ENCODE results near the gene PPIA.
A peak's percentile ranks its signal among the peaks of the same experiment; 100 is the strongest.
"Not testable (repeated sequence)": the region's sequence is repeated elsewhere in the genome, so short reads cannot be mapped to it uniquely, and the experiment has no call there.

PPIA gene

DNA sequence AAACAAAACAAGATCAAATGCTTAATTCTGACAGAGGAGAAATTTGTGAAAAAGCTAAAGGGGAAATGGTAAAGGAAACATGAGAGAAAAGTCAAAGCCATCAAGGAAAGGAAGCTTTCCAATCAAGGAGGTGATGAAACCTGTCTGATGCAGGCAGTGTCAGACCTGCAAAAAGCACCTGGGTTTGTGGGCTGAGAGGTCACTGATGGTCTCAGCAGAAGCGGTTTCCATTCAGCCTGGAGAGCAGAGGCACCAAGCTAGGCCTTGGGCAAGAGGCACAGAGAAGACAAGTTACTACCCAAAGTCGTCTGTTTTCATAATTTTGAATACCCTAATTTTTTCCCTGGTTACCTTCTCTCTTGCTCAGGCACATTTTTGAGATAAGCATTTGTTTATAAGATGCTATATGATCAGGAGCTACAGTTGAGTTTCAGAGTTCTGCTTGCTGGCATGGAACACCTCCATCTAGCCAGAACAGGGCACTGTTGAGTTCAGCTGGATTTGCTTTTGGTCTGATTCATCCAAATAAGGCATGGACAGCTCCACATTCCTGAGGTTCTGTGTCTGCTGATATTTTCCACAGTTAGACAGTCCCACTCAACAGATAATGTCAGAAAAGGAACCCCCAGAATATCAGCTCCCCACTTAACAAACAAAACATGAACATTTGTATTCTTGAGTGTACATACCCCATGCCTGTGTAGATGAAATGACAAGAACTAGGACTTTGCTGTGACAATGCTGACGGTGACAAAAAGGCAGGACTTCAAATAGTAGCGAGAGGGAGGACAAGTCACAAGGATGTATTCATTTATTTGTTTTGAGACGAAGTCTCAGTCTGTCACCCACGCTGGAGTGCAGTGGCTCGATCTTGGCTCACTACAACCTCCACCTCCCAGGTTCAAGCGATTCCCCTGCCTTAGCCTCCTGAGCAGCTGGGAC lies 4.9 kb upstream of the PPIA start:
- DNase-seq: no peak

DNA sequence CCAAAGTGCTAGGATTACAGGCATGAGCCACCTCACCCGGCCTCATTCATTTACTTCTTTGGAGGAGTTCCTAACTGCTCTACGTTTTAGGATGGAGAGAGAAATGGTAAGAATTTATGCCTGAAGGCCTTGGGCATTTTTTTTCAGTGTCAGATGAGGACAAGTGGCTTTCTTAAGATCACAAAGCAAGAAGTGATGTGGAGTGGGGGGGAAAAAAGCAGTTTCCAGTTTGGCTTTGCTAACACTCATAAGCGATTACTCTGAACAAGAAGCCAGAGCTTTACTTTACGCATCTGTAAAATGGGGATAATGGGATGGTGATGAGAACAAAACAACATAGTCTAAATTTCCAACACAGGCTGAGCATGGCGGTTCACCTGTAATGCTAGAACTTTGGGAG lies 2.6 kb upstream of the PPIA start:
- DNase-seq: no peak

- no peak for DNase-seq
Observed at GRCh38 chr7:44794331-44794730, 2.1 kb upstream of the PPIA start.

GRCh38 chr7:44796034-44796503 lies 412 bp upstream of the PPIA start:
- no peak for DNase-seq

DNA sequence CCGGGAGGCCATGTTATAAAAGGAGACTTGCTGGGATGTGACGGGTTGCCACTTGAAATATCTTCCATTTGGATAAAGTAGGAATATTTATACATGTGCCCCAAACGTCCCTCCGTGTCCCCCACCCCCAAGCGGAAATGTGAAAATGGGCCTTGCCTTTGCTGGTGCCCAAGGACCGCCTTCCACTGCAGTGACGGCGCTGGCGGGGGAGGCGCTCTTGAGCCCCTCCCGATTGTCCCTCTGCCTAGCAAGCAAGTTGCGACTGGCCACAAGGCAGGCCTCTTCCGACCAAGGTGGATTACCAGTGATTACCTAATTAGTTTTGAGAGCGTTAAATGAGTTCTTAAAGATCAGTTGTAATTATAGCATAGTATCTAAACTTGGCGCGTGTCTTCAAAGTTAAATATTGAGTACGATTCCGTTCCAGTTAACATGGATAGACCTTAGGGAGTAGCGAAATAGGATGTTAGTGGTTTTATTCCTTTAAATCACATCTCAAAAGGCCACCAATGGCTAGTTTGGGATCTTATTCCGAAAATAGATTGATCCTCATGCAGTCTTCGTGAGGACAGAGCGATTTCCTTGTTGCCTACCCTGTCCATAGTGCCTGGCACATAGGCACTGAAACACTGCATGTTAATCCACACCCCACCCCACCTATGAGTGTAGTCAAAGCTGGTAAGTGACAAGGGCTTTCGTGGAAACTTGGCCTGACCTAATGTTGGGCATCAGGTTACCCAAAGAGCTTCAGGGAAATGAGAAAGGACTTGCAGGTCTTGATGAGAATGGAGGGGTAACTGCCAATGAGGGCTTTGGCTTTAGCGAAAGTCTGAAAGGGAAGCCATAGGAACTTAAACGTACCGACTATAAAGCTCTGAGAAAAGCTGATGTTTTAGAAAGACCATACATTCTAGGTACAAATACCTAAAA lies 1.1 kb downstream of the PPIA start:
- DNase-seq: peak; percentile 52

DNA sequence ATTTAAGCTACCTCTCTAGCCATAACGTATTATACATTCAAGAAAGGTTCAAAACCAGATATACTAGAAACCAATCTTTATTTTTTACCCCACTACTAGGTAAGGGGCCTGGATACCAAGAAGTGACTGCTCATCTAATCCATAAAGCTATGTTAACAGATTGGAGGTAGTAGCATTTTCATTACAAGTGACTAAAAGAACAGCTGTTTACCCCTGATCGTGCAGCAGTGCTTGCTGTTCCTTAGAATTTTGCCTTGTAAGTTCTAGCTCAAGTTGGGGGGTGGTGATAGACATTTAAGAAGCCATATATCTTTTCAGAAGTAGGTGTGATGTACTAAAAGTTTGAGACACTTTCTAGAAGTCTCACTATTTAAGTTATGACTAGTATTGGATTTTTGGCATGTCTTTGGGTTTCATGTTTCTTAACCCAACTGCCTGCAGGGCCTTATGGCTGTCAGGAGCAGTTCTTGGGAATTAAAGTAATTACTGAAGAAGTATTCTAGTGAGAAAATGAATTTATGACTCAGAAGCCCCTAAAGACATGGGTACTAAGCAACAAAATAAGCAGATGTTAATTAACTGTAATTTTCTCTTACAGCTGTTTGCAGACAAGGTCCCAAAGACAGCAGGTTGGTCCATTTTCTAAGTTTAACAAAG lies 2.3 kb downstream of the PPIA start:
- no peak for DNase-seq

GRCh38 chr7:44799939-44800338 lies 3.5 kb downstream of the PPIA start:
- no peak for DNase-seq

DNA sequence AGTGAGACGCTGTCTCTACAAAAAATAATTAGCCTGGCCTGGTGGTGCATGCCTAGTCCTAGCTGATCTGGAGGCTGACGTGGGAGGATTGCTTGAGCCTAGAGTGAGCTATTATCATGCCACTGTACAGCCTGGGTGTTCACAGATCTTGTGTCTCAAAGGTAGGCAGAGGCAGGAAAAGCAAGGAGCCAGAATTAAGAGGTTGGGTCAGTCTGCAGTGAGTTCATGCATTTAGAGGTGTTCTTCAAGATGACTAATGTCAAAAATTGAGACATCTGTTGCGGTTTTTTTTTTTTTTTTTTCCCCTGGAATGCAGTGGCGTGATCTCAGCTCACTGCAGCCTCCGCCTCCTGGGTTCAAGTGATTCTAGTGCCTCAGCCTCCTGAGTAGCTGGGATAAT lies 5.4 kb downstream of the PPIA start:
- no peak for DNase-seq

DNA sequence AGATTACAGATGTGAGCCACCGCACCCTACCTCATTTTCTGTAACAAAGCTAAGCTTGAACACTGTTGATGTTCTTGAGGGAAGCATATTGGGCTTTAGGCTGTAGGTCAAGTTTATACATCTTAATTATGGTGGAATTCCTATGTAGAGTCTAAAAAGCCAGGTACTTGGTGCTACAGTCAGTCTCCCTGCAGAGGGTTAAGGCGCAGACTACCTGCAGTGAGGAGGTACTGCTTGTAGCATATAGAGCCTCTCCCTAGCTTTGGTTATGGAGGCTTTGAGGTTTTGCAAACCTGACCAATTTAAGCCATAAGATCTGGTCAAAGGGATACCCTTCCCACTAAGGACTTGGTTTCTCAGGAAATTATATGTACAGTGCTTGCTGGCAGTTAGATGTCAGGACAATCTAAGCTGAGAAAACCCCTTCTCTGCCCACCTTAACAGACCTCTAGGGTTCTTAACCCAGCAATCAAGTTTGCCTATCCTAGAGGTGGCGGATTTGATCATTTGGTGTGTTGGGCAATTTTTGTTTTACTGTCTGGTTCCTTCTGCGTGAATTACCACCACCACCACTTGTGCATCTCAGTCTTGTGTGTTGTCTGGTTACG lies 6.0 kb downstream of the PPIA start:
- DNase-seq: no peak

- DNase-seq: not testable (repeated sequence)
Observed at GRCh38 chr7:44803828-44804519, 7.5 kb downstream of the PPIA start.

DNA sequence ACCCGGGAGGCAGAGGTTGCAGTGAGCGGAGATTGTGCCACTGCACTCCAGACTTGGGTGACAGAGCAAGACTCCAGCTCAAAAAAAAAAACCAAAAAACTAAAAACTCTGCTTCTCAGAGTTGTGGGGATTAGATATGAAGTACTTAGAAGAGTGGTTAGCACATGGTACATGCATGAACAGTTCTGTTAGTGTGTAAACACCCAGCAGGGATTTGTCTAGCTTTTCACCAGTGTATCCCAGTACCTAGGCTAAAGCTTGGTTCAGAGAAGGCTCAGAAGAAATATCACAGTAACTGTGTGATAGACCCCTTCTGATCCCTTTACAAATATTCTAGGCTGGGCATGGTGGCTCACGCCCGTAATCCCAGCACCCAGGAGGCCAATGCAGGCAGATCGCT lies 9.5 kb downstream of the PPIA start:
- DNase-seq: no peak

DNA sequence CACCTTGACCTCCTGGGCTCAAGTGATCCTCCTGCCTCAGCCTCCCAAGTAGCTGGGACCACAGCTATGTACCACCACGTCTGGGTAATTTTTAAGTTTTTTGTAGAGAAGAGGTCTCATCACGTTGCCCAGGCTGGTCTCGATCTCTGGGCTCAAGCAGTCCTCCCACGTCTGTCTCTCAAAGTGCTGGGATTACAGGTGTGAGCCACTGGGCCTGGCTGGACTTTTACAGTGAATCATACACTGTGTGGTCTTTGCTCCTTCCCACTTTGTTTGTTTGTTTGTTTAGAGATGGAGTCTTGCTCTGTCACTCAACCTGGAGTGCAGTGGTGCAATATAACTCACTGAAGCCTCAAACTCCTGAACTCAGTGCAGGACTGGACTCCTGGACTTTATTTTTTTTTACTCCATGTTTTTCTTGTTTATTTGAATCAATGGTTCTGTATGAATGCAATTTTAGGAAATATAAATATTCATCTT lies 12.5 kb downstream of the PPIA start:
- no peak for DNase-seq

GRCh38 chr7:44811093-44811492 lies 14.6 kb downstream of the PPIA start:
- DNase-seq: no peak

- no peak for DNase-seq
Observed at GRCh38 chr7:44811571-44811970, 15.1 kb downstream of the PPIA start.

DNA sequence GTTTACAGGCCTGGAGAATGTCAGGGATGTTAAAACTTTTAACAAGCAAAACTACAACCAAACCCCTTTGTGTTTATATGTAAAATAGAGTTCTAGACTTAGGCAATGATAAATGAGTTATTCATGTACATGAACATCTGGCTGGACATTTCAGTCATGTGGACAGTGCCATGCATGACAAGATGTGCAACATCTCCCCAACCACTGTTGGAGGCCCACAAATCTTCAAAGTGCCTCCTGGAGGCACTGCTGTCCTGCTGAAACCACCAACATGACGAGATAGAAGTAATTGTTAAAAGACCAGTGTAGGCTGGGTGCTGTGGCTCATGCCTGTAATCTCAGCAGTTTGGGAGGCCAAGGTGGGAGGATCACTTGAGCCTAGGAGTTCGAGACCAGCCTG lies 18.4 kb downstream of the PPIA start:
- no peak for DNase-seq

DNA sequence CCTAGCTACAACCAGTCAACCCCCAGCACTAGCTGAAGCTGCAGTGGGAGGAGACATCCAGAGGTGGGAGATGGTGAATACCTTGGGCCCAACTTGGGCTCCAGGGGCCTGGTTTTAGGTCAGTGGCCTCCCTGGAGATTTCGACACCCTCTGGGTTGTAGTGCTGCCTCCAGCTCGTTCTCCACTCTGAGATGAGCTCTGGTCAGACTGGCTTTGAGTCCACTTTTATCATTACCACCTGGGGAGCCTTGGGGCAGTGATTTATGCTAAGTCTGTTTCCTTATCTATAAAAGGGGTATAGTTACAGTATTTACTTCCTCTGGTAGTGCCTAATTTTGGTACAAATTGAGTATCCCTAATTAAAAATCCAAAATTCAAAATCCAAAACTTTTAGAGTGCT lies 22.8 kb downstream of the PPIA start:
- no peak for DNase-seq

DNA sequence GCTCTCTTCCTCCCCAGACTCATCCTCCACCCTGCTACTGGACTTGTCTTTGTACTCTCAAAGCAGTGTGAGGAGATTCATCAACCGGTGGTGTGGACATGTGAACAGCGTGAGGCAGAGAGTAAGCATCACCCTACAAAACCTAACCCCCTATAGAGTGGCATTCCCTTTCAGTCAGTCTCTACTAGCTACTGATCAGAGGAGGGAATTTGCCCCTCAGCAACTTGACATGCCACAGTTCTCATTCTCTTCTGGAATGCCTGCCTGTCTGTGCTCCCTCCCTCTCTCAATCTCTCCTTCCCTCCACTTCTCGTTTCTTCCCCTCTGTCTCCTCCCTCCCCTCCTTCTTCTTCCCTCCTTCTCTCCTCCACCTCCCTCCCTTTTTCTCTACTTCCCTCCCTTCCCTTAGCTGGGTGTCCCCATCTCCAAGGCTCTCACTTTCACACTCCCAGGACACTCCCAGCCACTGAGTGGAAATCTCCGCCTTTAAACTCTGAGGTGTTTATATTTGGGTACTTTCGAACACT lies 26.8 kb downstream of the PPIA start:
- DNase-seq: no peak

- DNase-seq: no peak
Observed at GRCh38 chr7:44824894-44825526, 28.5 kb downstream of the PPIA start.

- DNase-seq: no peak
Observed at GRCh38 chr7:44827567-44827966, 31.1 kb downstream of the PPIA start.

GRCh38 chr7:44838751-44839150 lies 42.3 kb downstream of the PPIA start:
- DNase-seq: no peak

GRCh38 chr7:44842675-44843074 lies 46.2 kb downstream of the PPIA start:
- DNase-seq: not testable (repeated sequence)

All from SIG-M5 (cell line).